Adipose tissue (tissue), 3 donors: Measurements from ENCODE around the gene C17orf50. TPM values are rescaled to one million over a fixed set of nuclear protein-coding genes. Genes with fewer than 3 reads are reported as not detected.

Source experiments
- H3K27ac ChIP-seq: one replicate; pipeline ENCODE4 v1.5.1; 2013; ENCODE audit warnings: low read depth, low read length
- WGBS, 3 donors: extraction: QIAGEN DNeasy Blood & Tissue Kit; methylation state at CpG; one replicate each; pipeline ENCODE4 v1.1.7; 2013; 5-methylcytosine and 5-hydroxymethylcytosine counted together
- polyA plus RNA-seq, 3 donors: library from polyadenylated mRNA; stranded (reverse); fragments of 200-250 nt; gene quantifications; one replicate each; pipeline ENCODE4 v1.2.3, GENCODE V29; 2013
- donor health status: healthy with polysubstance abuse.
- donor health status: Bipolar disorder and iron deficiency.
- donor health status: healthy.

The C17orf50 gene
- polyA plus RNA-seq, 3 donors: 0.09 TPM; not detected in 2

- H3K27ac ChIP-seq: no peak overlapping the region
- 79 to 84% (median 81%) methylated on average over 20 of the region's 20 CpGs for WGBS, 3 donors
Measured at GRCh38 chr17:35773129-35773528, 12.4 kb downstream of the C17orf50 start.

- H3K27ac ChIP-seq: no peak overlapping the region
- 49 to 73% (median 57%) methylated on average over 10 of the region's 10 CpGs for WGBS, 3 donors
Measured at GRCh38 chr17:35773679-35774425, 13.2 kb downstream of the C17orf50 start.

GRCh38 chr17:35774499-35774898 is 13.8 kb downstream of the C17orf50 start:
- no peak overlapping the region for H3K27ac ChIP-seq
- 43 to 64% (median 62%) methylated on average over 5 of the region's 5 CpGs for WGBS, 3 donors

GRCh38 chr17:35775039-35775438 is 14.4 kb downstream of the C17orf50 start:
- no peak overlapping the region for H3K27ac ChIP-seq
- 65 to 78% (median 67%) methylated on average over 5 of the region's 5 CpGs for WGBS, 3 donors

- WGBS, 3 donors: 42 to 69% (median 55%) methylated on average over 6 of the region's 6 CpGs
- H3K27ac ChIP-seq: no peak overlapping the region
Measured at GRCh38 chr17:35775583-35775982, 14.9 kb downstream of the C17orf50 start.

GRCh38 chr17:35778641-35779196 is 18.0 kb downstream of the C17orf50 start:
- no peak overlapping the region for H3K27ac ChIP-seq
- 89 to 91% (median 90%) methylated on average over 16 of the region's 16 CpGs for WGBS, 3 donors

GRCh38 chr17:35780950-35781349 is 20.3 kb downstream of the C17orf50 start:
- no peak overlapping the region for H3K27ac ChIP-seq
- whole genome bisulfite sequencing, 3 donors: 78 to 91% (median 84%) methylated on average over 3 of the region's 3 CpGs

GRCh38 chr17:35784895-35785294 is 24.2 kb downstream of the C17orf50 start:
- no peak overlapping the region for H3K27ac ChIP-seq
- WGBS, 3 donors: 79 to 91% (median 83%) methylated on average over 2 of the region's 2 CpGs

- no peak overlapping the region for H3K27ac ChIP-seq
- WGBS, 3 donors: 32 to 64% (median 44%) methylated on average over 3 of the region's 3 CpGs
Measured at GRCh38 chr17:35786941-35787432, 26.3 kb downstream of the C17orf50 start.

- WGBS, 3 donors: 52 to 53% (median 53%) methylated on average over 2 of the region's 2 CpGs
- H3K27ac ChIP-seq: no peak overlapping the region
Measured at GRCh38 chr17:35788477-35789368, 28.0 kb downstream of the C17orf50 start.

GRCh38 chr17:35790841-35791240 is 30.2 kb downstream of the C17orf50 start:
- 92 to 96% (median 96%) methylated on average over 3 of the region's 3 CpGs for WGBS, 3 donors
- H3K27ac ChIP-seq: no peak overlapping the region

- no peak overlapping the region for H3K27ac ChIP-seq
- WGBS, 3 donors: 54 to 84% (median 81%) methylated on average over 9 of the region's 9 CpGs
Measured at GRCh38 chr17:35791681-35792350, 31.1 kb downstream of the C17orf50 start.

GRCh38 chr17:35793257-35793656 is 32.6 kb downstream of the C17orf50 start:
- H3K27ac ChIP-seq: no peak overlapping the region
- WGBS, 3 donors: 59 to 74% (median 70%) methylated on average over 3 of the region's 3 CpGs

GRCh38 chr17:35795007-35795870 is 34.6 kb downstream of the C17orf50 start, which contains the start of gene MMP28:
TSS of gene MMP28 (minus strand) at chr17:35795641. CDS start at chr17:35795377, 264 bp downstream.
- 1% methylated on average over 79 to 89 of the region's 89 CpGs for WGBS, 3 donors
- H3K27ac ChIP-seq: no peak within 1 kb of the TSS

GRCh38 chr17:35795871-35796265 is 35.2 kb downstream of the C17orf50 start:
- 30 to 34% (median 33%) methylated on average over 8 of the region's 8 CpGs for WGBS, 3 donors

GRCh38 chr17:35796942-35797341 is 36.3 kb downstream of the C17orf50 start:
- no peak overlapping the region for H3K27ac ChIP-seq
- 86 to 94% (median 90%) methylated on average over 1 of the region's 1 CpG for WGBS, 3 donors

More at GRCh38 chr17:35795871-35796265, 35.2 kb downstream of the C17orf50 start:
- no peak overlapping the region for H3K27ac ChIP-seq

GRCh38 chr17:35797370-35797769 is 36.7 kb downstream of the C17orf50 start:
- no peak overlapping the region for H3K27ac ChIP-seq
- WGBS, 3 donors: 57 to 72% (median 70%) methylated on average over 4 of the region's 4 CpGs
